ENCODE results near the gene SMOC2.

- TF ChIP-seq TAF1 (IDR thresholded peaks at IDR 0.05; ENCODE audit: low read depth) (no peak), REST (IDR thresholded peaks at IDR 0.05; ENCODE audit: low read depth) (no peak), FOXM1 (IDR thresholded peaks at IDR 0.05; ENCODE audit: borderline replicate concordance, low read depth) (no peak), EGR1 (IDR thresholded peaks at IDR 0.05) (no peak), TCF12 (IDR thresholded peaks at IDR 0.05; ENCODE audit: low read depth) (no peak), TEAD4 (IDR thresholded peaks at IDR 0.05) (no peak), MAX (IDR thresholded peaks at IDR 0.05) (no peak), YY1 (IDR thresholded peaks at IDR 0.05; ENCODE audit: low read depth) (no peak), EP300 (IDR thresholded peaks at IDR 0.05; ENCODE audit: borderline replicate concordance) (no peak), NFIC (IDR thresholded peaks at IDR 0.05) (no peak), RAD21 (IDR thresholded peaks at IDR 0.05; ENCODE audit: low read depth) (no peak), CEBPB (IDR thresholded peaks at IDR 0.05) (no peak), CREB1 (IDR thresholded peaks at IDR 0.05; ENCODE audit: low read depth) (no peak), USF1 (IDR thresholded peaks at IDR 0.05) (no peak)
Measured at GRCh38 chr6:168520233-168520632, 79.2 kb downstream of the SMOC2 start.
